Measurements from ENCODE around the gene SOD3.

GRCh38 chr4:24774452-24774851, 20.9 kb upstream of the SOD3 start:
- TF ChIP-seq CTCF (conservative IDR thresholded peaks at IDR 0.05; ENCODE audit: low read depth, low read length) (no peak), EZH2 (IDR thresholded peaks at IDR 0.05; ENCODE audit: low read length, unreplicated experiment) (no peak)

Data from PC-3 (cell line).